Measurements from ENCODE around the gene EGLN2. TPM values are rescaled to one million over a fixed set of nuclear protein-coding genes. Genes with fewer than 3 reads are reported as not detected.

EGLN2 gene
- total RNA-seq, 1 experiment from 2014 or later = 131 TPM

- Histone ChIP-seq H2AFZ (ENCODE audit: low read length) (no peak overlapping the region), H4K20me1 (ENCODE audit: control insufficient read depth, insufficient read depth, insufficient read length) (no peaks in the 10 kb centered on the region), H3K4me2 (ENCODE audit: insufficient read depth, insufficient read length, low read length) (peak overlapping the region; percentile 69), H2BK120ac (ENCODE audit: low read depth, low read length, poor library complexity, severe bottlenecking) (no peak overlapping the region), H3T11ph (ENCODE audit: low read length) (no peak overlapping the region), H4K91ac (ENCODE audit: insufficient read length, low read depth, low read length) (no peak overlapping the region), H3K4me1 (ENCODE audit: insufficient read depth, low read length) (0 out of 2 replicates have a peak, but pooled peaks cover 2% of the 10 kb centered on the region), H2BK20ac (ENCODE audit: low read depth, low read length, poor library complexity, severe bottlenecking) (no peak overlapping the region), H3K14ac (ENCODE audit: insufficient read depth, low read length) (no peak overlapping the region), H2BK5ac (ENCODE audit: insufficient read length, low read length) (no peak overlapping the region), H3K79me1 (ENCODE audit: insufficient read depth, low read depth, low read length, poor library complexity, severe bottlenecking) (no peaks in the 10 kb centered on the region), H3K18ac (ENCODE audit: insufficient read length, low read depth, low read length) (no peak overlapping the region), H2BK12ac (ENCODE audit: insufficient read length, low read depth, low read length) (no peak overlapping the region), H3K79me2 (ENCODE audit: insufficient read depth, low read length) (no peaks in the 10 kb centered on the region), H3K23me2 (ENCODE audit: insufficient read length, low read depth, low read length, poor library complexity, severe bottlenecking) (peaks cover 4% of the 10 kb centered on the region), H3K9me3 (ENCODE audit: control insufficient read depth, low read depth, low read length) (no peaks in the 10 kb centered on the region), H3K9ac (ENCODE audit: extremely low read depth, insufficient read length, low read length) (peak overlapping the region; percentile 17), H4K8ac (replicated peaks; ENCODE audit: insufficient read length, low read depth, low read length) (no peak overlapping the region), H2AK5ac (ENCODE audit: insufficient read length, low read length) (no peak overlapping the region), H3K56ac (ENCODE audit: insufficient read length, low read depth, low read length) (no peak overlapping the region), H3K23ac (ENCODE audit: insufficient read length, low read depth, low read length) (no peak overlapping the region), H3K27me3 (ENCODE audit: insufficient read depth, low read length) (no peaks in the 10 kb centered on the region), H3K27ac (ENCODE audit: insufficient read length, low read depth, low read length) (no peak overlapping the region), H3K4ac (ENCODE audit: low read depth, low read length) (no peak overlapping the region), H4K5ac (ENCODE audit: insufficient read length, low read depth, low read length) (no peak overlapping the region), H2BK15ac (ENCODE audit: low read depth, low read length) (no peak overlapping the region)
- Mint-ChIP-seq H3K9me3 (no peaks in the 10 kb centered on the region; a peak in 1 of 5 replicates), H3K4me3 (peak overlapping the region; percentile 85 to 86), H3K27me3 (ENCODE audit: low read depth) (no peaks in the 10 kb centered on the region), H3K36me3 (ENCODE audit: insufficient read depth in 1 of 3, low read depth in 3 of 3) (peaks cover 2 to 9% (median 6%) of the 10 kb centered on the region in 3 experiments; a peak in 5 of 7 replicates), H3K27ac (peak overlapping the region; percentile 98 to 100 (median 98)), H3K4me1 (peaks cover 26 to 33% of the 10 kb centered on the region in 2 experiments)
- TF ChIP-seq, protein P1, sequence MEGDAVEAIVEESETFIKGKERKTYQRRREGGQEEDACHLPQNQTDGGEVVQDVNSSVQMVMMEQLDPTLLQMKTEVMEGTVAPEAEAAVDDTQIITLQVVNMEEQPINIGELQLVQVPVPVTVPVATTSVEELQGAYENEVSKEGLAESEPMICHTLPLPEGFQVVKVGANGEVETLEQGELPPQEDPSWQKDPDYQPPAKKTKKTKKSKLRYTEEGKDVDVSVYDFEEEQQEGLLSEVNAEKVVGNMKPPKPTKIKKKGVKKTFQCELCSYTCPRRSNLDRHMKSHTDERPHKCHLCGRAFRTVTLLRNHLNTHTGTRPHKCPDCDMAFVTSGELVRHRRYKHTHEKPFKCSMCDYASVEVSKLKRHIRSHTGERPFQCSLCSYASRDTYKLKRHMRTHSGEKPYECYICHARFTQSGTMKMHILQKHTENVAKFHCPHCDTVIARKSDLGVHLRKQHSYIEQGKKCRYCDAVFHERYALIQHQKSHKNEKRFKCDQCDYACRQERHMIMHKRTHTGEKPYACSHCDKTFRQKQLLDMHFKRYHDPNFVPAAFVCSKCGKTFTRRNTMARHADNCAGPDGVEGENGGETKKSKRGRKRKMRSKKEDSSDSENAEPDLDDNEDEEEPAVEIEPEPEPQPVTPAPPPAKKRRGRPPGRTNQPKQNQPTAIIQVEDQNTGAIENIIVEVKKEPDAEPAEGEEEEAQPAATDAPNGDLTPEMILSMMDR (conservative IDR thresholded peaks at IDR 0.05) = no peak
- WGBS (ENCODE audit: extremely low coverage, insufficient read length, low lambda C conversion rate) = no CpG with 5 or more reads among the region's 7 CpGs
- DNase-seq = peak; percentile 98
Observed at GRCh38 chr19:40778706-40779284, 20.2 kb upstream of the EGLN2 start.
